Liver (tissue), 9 donors: ENCODE measurements around the gene ZNF423. TPM values are rescaled to one million over a fixed set of nuclear protein-coding genes. Genes with fewer than 3 reads are reported as not detected.

Experiments
- DNase-seq: peaks from one replicate; pipeline ENCODE4 v3.0.0-alpha.2; 2017; ENCODE audit warnings: low spot score
- H3K27ac ChIP-seq, 2 donors: one replicate each; pipeline ENCODE4 v1.7.0; 2013; ENCODE audit warnings: inconsistent platforms in 2 of 2, low read length in 2 of 2, control low read depth in 1 of 2, low read depth in 1 of 2, mild to moderate bottlenecking in 1 of 2
- H3K27me3 ChIP-seq, 4 donors: one replicate each; pipeline versions ENCODE4 v1.6.1 to v1.7.0; 2013; ENCODE audit warnings: low read length in 3 of 4, inconsistent platforms in 1 of 4, mild to moderate bottlenecking in 1 of 4, moderate library complexity in 1 of 4; ENCODE audit not compliant: control insufficient read depth in 4 of 4, insufficient read depth in 4 of 4
- H3K36me3 ChIP-seq, 4 donors: one replicate each; pipeline versions ENCODE4 v1.6.1 to v1.7.0; 2013; ENCODE audit warnings: low read length in 3 of 4, mild to moderate bottlenecking in 3 of 4, low read depth in 1 of 4, moderate library complexity in 1 of 4; ENCODE audit not compliant: control insufficient read depth in 4 of 4, insufficient read depth in 3 of 4
- H3K4me1 ChIP-seq, 4 donors: one replicate each; pipeline versions ENCODE4 v1.6.1 to v1.7.0; 2013; ENCODE audit warnings: low read length in 3 of 4, mild to moderate bottlenecking in 3 of 4, moderate library complexity in 1 of 4; ENCODE audit not compliant: control insufficient read depth in 4 of 4, insufficient read depth in 4 of 4
- H3K4me3 ChIP-seq, 3 donors: one replicate each; pipeline versions ENCODE4 v1.6.1 to v1.7.0; 2013; ENCODE audit warnings: low read length in 3 of 3, control low read depth in 1 of 3, low read depth in 1 of 3, mild to moderate bottlenecking in 1 of 3
- H3K9ac ChIP-seq, 2 donors: one replicate each; pipeline ENCODE4 v1.7.0; 2013; ENCODE audit warnings: low read length in 2 of 2, mild to moderate bottlenecking in 2 of 2, moderate library complexity in 2 of 2, control low read depth in 1 of 2, low read depth in 1 of 2
- H3K9me3 ChIP-seq, 4 donors: one replicate each; pipeline versions ENCODE4 v1.6.1 to v1.7.0; 2013; ENCODE audit warnings: low read length in 3 of 4; ENCODE audit not compliant: control insufficient read depth in 4 of 4
- EGR1 ChIP-seq, 2 donors: IDR thresholded peaks; 2 replicates each; pipeline ENCODE4 v1.6.1; 2016 to 2018; ENCODE audit warnings: antibody characterized with exemption in 2 of 2, low read depth in 2 of 2
- FOXA1 ChIP-seq: IDR thresholded peaks from 2 replicates; pipeline ENCODE4 v1.6.1; 2016; ENCODE audit warnings: antibody characterized with exemption
- FOXA2 ChIP-seq: IDR thresholded peaks from 2 replicates; pipeline ENCODE4 v1.6.1; 2016; ENCODE audit warnings: antibody characterized with exemption
- GABPA ChIP-seq, 2 donors: IDR thresholded peaks in 1 of 2; conservative IDR thresholded peaks in 1 of 2; 2 replicates each; pipeline ENCODE4 v1.6.1; 2016; ENCODE audit warnings: antibody characterized with exemption in 2 of 2, mild to moderate bottlenecking in 1 of 2, moderate library complexity in 1 of 2
- HNF4A ChIP-seq, 2 donors: conservative IDR thresholded peaks; 2 replicates each; pipeline ENCODE4 v1.6.1; 2016; ENCODE audit warnings: antibody characterized with exemption in 2 of 2, mild to moderate bottlenecking in 2 of 2
- HNF4G ChIP-seq: IDR thresholded peaks from 2 replicates; pipeline ENCODE4 v1.6.1; 2016; ENCODE audit warnings: antibody characterized with exemption
- JUND ChIP-seq, 2 donors: IDR thresholded peaks; 2 replicates each; pipeline ENCODE4 v1.6.1; 2016; ENCODE audit warnings: antibody characterized with exemption in 2 of 2
- NR2F2 ChIP-seq: IDR thresholded peaks from 2 replicates; pipeline ENCODE4 v1.6.1; 2016; ENCODE audit warnings: antibody characterized with exemption
- RAD21 ChIP-seq, 2 donors: IDR thresholded peaks; 2 replicates each; pipeline ENCODE4 v1.6.1; 2016; ENCODE audit warnings: antibody characterized with exemption in 2 of 2, mild to moderate bottlenecking in 2 of 2
- REST ChIP-seq: IDR thresholded peaks from 2 replicates; pipeline ENCODE4 v1.6.1; 2016; ENCODE audit warnings: antibody characterized with exemption, mild to moderate bottlenecking
- RXRA ChIP-seq, 2 donors: IDR thresholded peaks; 2 replicates each; pipeline ENCODE4 v1.6.1; 2017 to 2018; ENCODE audit warnings: antibody characterized with exemption in 2 of 2, mild to moderate bottlenecking in 1 of 2
- SP1 ChIP-seq: IDR thresholded peaks from 2 replicates; pipeline ENCODE4 v1.6.1; 2018; ENCODE audit warnings: antibody characterized with exemption, mild to moderate bottlenecking
- TAF1 ChIP-seq: conservative IDR thresholded peaks from 2 replicates; pipeline ENCODE4 v1.6.1; 2016; ENCODE audit warnings: antibody characterized with exemption, mild to moderate bottlenecking
- YY1 ChIP-seq: IDR thresholded peaks from 2 replicates; pipeline ENCODE4 v1.6.1; 2016; ENCODE audit warnings: antibody characterized with exemption, mild to moderate bottlenecking
- ZBTB33 ChIP-seq: IDR thresholded peaks from 2 replicates; pipeline ENCODE4 v1.6.1; 2016; ENCODE audit warnings: antibody characterized with exemption
- WGBS: extraction: QIAGEN DNeasy Blood & Tissue Kit; methylation state at CpG from one replicate; pipeline ENCODE4 v1.1.7; 2013; 5-methylcytosine and 5-hydroxymethylcytosine counted together
- polyA plus RNA-seq, 2 donors: library from polyadenylated mRNA; stranded (reverse) in 1 of 2; unstranded in 1 of 2; fragments of 200-250 nt in 1 of 2; fragments of >200 nt in 1 of 2; fragmentation: Nextera tagmentation in 1 of 2; extraction: Ambion mirVana in 1 of 2; gene quantifications; one replicate each; pipeline versions ENCODE4 v1.2.1 to v1.2.3, GENCODE V29; 2013 to 2015
- total RNA-seq, 2 donors: library from RNA; depleted of rRNA; stranded (reverse); fragments of >200 nt; gene quantifications; one replicate each; pipeline ENCODE4 v1.2.3, GENCODE V29; 2014
- TF ChIP-seq, protein P1 (sequence below): IDR thresholded peaks from 2 replicates; pipeline ENCODE4 v1.6.1; 2016; ENCODE audit warnings: antibody characterized with exemption
- TF ChIP-seq, protein P2 (sequence below): fragments of 150-350 bp; IDR thresholded peaks from 2 replicates; pipeline ENCODE4 v1.5.1; 2017; ENCODE audit warnings: improper control_type of control experiment, low read depth, low read length; ENCODE audit not compliant: missing input control
- TF ChIP-seq, protein P3 (sequence below): IDR thresholded peaks from 2 replicates; pipeline ENCODE4 v1.6.1; 2016; ENCODE audit warnings: antibody characterized with exemption
- donor health status: healthy.
- donor health status: healthy.
- donor health status: healthy.
- donor health status: healthy.
- donor health status: healthy.

The ZNF423 gene
- total and polyA plus RNA-seq, 4 donors, result 0.24 to 1.6 (median 0.39) TPM

DNA sequence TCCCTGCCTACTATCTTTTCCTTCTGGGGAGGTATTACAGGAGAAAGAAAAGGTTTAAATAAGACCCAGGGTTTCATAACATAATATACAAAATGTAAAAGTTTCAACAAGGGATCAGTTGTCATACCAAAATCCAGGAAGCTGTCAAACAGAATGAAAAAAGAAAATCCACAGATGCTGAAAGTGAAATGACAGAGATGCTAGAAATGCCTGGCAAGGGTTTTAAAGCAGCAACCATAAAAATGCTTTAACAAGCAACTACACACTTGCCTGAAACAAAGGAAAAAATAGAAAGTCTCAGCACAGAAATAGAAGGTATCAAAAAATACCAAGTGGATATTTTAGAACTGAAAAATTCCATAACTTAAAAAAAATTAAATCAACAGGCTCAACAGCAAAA lies 377.3 kb downstream of the ZNF423 start:
- DNase-seq, result no peak
- Histone ChIP-seq H3K9me3 (no peaks in the 10 kb centered on the region), H3K27me3 (no peaks in the 10 kb centered on the region), H3K36me3 (no peaks in the 10 kb centered on the region), H3K4me3 (no peak overlapping the region), H3K27ac (no peak overlapping the region), H3K9ac (no peak overlapping the region), H3K4me1 (peaks cover 0 to 8% (median 4%) of the 10 kb centered on the region in 4 donors)
- TF ChIP-seq, protein P1, sequence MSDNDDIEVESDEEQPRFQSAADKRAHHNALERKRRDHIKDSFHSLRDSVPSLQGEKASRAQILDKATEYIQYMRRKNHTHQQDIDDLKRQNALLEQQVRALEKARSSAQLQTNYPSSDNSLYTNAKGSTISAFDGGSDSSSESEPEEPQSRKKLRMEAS, result no peak
- TF ChIP-seq GABPA (IDR thresholded peaks at IDR 0.05 in 1 of 2, conservative IDR thresholded peaks at IDR 0.05 in 1 of 2), result no peak
- no peak for TF ChIP-seq RAD21 (IDR thresholded peaks at IDR 0.05)
- no peak for TF ChIP-seq FOXA1
- TF ChIP-seq JUND (IDR thresholded peaks at IDR 0.05), result no peak
- no peak for TF ChIP-seq NR2F2
- TF ChIP-seq, protein P2, sequence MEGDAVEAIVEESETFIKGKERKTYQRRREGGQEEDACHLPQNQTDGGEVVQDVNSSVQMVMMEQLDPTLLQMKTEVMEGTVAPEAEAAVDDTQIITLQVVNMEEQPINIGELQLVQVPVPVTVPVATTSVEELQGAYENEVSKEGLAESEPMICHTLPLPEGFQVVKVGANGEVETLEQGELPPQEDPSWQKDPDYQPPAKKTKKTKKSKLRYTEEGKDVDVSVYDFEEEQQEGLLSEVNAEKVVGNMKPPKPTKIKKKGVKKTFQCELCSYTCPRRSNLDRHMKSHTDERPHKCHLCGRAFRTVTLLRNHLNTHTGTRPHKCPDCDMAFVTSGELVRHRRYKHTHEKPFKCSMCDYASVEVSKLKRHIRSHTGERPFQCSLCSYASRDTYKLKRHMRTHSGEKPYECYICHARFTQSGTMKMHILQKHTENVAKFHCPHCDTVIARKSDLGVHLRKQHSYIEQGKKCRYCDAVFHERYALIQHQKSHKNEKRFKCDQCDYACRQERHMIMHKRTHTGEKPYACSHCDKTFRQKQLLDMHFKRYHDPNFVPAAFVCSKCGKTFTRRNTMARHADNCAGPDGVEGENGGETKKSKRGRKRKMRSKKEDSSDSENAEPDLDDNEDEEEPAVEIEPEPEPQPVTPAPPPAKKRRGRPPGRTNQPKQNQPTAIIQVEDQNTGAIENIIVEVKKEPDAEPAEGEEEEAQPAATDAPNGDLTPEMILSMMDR, result no peak
- TF ChIP-seq RXRA (IDR thresholded peaks at IDR 0.05), result no peak
- TF ChIP-seq HNF4A (conservative IDR thresholded peaks at IDR 0.05), result no peak
- no peak for TF ChIP-seq ZBTB33
- no peak for TF ChIP-seq YY1
- no peak for TF ChIP-seq SP1
- TF ChIP-seq FOXA2, result no peak
- TF ChIP-seq EGR1 (IDR thresholded peaks at IDR 0.05; ENCODE audit: low read depth in 2 of 2), result no peak
- no peak for TF ChIP-seq HNF4G
- TF ChIP-seq, protein P3, sequence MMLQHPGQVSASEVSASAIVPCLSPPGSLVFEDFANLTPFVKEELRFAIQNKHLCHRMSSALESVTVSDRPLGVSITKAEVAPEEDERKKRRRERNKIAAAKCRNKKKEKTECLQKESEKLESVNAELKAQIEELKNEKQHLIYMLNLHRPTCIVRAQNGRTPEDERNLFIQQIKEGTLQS, result no peak
- TF ChIP-seq TAF1, result no peak

GRCh38 chr16:49478107-49478506 lies 377.8 kb downstream of the ZNF423 start:
- Histone ChIP-seq H3K9me3 (no peaks in the 10 kb centered on the region), H3K4me3 (no peak overlapping the region), H3K9ac (no peak overlapping the region), H3K27ac (no peak overlapping the region), H3K27me3 (no peaks in the 10 kb centered on the region), H3K4me1 (peaks cover 0 to 6% (median 4%) of the 10 kb centered on the region in 4 donors), H3K36me3 (no peaks in the 10 kb centered on the region)
- no peak for TF ChIP-seq RAD21 (IDR thresholded peaks at IDR 0.05)
- TF ChIP-seq NR2F2, result no peak
- no peak for TF ChIP-seq TAF1
- no peak for TF ChIP-seq RXRA (IDR thresholded peaks at IDR 0.05)
- TF ChIP-seq HNF4A (conservative IDR thresholded peaks at IDR 0.05), result no peak
- TF ChIP-seq SP1, result no peak
- TF ChIP-seq YY1, result no peak
- no peak for TF ChIP-seq ZBTB33
- no peak for TF ChIP-seq FOXA1
- TF ChIP-seq, protein P3, result no peak
- TF ChIP-seq EGR1 (IDR thresholded peaks at IDR 0.05; ENCODE audit: low read depth in 2 of 2), result no peak
- TF ChIP-seq REST, result no peak
- no peak for TF ChIP-seq JUND (IDR thresholded peaks at IDR 0.05)
- no peak for TF ChIP-seq HNF4G
- TF ChIP-seq, protein P2, result no peak
- TF ChIP-seq, protein P1, result no peak
- DNase-seq, result no peak
- WGBS, result 90% methylated on average over 3 of the region's 3 CpGs
